HEK293T (cell line): ENCODE measurements around the gene C3orf52.

Experiments used
- BHLHE40 ChIP-seq: fragments of 450-650 bp; IDR thresholded peaks from 2 replicates; pipeline ENCODE4 v1.6.1; 2016; ENCODE audit warnings: mild to moderate bottlenecking, moderate library complexity, borderline replicate concordance
- CTBP1 ChIP-seq: fragments of 450-650 bp; IDR thresholded peaks from 2 replicates; pipeline ENCODE4 v1.6.1; 2016; ENCODE audit warnings: borderline replicate concordance
- ELF4 ChIP-seq: fragments of 450-650 bp; IDR thresholded peaks from 2 replicates; pipeline ENCODE4 v1.6.1; 2017; ENCODE audit warnings: antibody characterized with exemption
- FOXK2 ChIP-seq: fragments of 450-650 bp; IDR thresholded peaks from 2 replicates; pipeline ENCODE4 v1.6.1; 2016; ENCODE audit warnings: mild to moderate bottlenecking
- FOXM1 ChIP-seq: fragments of 450-650 bp; IDR thresholded peaks from 2 replicates; pipeline ENCODE4 v1.6.1; 2017; ENCODE audit warnings: mild to moderate bottlenecking, borderline replicate concordance
- HDGF ChIP-seq: fragments of 450-650 bp; IDR thresholded peaks from 2 replicates; pipeline ENCODE4 v1.6.1; 2017; ENCODE audit warnings: antibody characterized with exemption, borderline replicate concordance
- L3MBTL2 ChIP-seq: fragments of 450-650 bp; conservative IDR thresholded peaks from 2 replicates; pipeline ENCODE4 v1.6.1; 2016; ENCODE audit warnings: mild to moderate bottlenecking
- NFRKB ChIP-seq: fragments of 450-650 bp; IDR thresholded peaks from 2 replicates; pipeline ENCODE4 v1.6.1; 2016; ENCODE audit warnings: mild to moderate bottlenecking, moderate library complexity
- SP1 ChIP-seq: fragments of 450-650 bp; IDR thresholded peaks from 2 replicates; pipeline ENCODE4 v1.6.1; 2017
- SUZ12 ChIP-seq: fragments of 450-650 bp; IDR thresholded peaks from 2 replicates; pipeline ENCODE4 v1.6.1; 2016; ENCODE audit warnings: mild to moderate bottlenecking
- TARDBP ChIP-seq: fragments of 450-650 bp; IDR thresholded peaks from 2 replicates; pipeline ENCODE4 v1.6.1; 2016

DNA sequence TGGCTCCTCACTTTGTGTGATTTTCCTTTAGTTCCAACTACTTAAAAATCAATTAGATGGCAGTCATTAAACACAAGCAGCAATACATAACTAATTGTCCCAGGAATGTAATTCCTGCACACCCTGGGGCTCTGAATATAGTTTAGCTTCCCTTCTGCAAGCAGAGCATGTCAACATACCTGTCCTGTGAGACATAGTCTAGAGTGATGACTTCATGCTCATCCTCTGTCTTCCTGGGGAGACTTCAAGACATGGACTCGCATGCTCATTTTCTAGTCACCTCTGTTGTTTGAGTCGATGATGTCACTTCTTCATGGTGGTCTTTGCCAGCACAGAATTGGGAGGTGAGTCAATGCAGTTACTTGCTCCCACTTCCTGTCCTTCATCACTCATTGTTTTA, 15.7 kb downstream of the C3orf52 start:
- TF ChIP-seq SP1 (no peak), FOXM1 (no peak), SUZ12 (no peak), L3MBTL2 (no peak), FOXK2 (no peak), ELF4 (no peak), HDGF (no peak), CTBP1 (no peak), NFRKB (no peak), BHLHE40 (no peak), TARDBP (no peak)
